ENCODE data around the gene SERBP1.

SERBP1 gene

DNA sequence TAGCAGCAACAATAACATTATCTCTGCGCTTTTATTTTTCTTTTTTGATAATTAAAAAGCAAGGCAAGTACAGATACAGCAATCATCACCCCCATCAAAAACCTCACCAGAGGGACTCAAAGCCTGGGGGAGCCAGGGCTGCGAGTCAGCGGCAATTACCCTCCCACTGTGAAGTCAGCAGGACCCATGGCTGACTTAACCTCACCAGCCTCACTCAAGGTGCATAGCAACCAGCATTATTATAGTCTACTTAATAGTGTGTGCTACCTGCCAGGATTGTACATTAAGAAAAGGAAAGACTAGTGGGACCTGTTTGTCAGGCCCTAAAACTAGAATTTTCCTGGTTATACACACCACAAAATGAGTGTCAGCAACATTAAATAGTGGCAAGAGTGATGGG is 28.9 kb upstream of the SERBP1 start:
- no peak for TF ChIP-seq FOXP2 (optimal IDR thresholded peaks at IDR 0.05; ENCODE audit: borderline replicate concordance, extremely low read depth, extremely low read length, insufficient read depth)
- TF ChIP-seq TAF1 (IDR thresholded peaks at IDR 0.05; ENCODE audit: borderline replicate concordance, insufficient read depth, low read length), result no peak
- TF ChIP-seq SIN3A (IDR thresholded peaks at IDR 0.05; ENCODE audit: borderline replicate concordance, insufficient read depth, low read length), result no peak
- TF ChIP-seq POLR2AphosphoS5 (IDR thresholded peaks at IDR 0.05; ENCODE audit: low read depth, low read length), result no peak
- TF ChIP-seq, protein P1, sequence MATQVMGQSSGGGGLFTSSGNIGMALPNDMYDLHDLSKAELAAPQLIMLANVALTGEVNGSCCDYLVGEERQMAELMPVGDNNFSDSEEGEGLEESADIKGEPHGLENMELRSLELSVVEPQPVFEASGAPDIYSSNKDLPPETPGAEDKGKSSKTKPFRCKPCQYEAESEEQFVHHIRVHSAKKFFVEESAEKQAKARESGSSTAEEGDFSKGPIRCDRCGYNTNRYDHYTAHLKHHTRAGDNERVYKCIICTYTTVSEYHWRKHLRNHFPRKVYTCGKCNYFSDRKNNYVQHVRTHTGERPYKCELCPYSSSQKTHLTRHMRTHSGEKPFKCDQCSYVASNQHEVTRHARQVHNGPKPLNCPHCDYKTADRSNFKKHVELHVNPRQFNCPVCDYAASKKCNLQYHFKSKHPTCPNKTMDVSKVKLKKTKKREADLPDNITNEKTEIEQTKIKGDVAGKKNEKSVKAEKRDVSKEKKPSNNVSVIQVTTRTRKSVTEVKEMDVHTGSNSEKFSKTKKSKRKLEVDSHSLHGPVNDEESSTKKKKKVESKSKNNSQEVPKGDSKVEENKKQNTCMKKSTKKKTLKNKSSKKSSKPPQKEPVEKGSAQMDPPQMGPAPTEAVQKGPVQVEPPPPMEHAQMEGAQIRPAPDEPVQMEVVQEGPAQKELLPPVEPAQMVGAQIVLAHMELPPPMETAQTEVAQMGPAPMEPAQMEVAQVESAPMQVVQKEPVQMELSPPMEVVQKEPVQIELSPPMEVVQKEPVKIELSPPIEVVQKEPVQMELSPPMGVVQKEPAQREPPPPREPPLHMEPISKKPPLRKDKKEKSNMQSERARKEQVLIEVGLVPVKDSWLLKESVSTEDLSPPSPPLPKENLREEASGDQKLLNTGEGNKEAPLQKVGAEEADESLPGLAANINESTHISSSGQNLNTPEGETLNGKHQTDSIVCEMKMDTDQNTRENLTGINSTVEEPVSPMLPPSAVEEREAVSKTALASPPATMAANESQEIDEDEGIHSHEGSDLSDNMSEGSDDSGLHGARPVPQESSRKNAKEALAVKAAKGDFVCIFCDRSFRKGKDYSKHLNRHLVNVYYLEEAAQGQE (IDR thresholded peaks at IDR 0.05; ENCODE audit: insufficient read depth in 1 of 2, low read depth in 2 of 2, low read length in 2 of 2), result no peak

DNA sequence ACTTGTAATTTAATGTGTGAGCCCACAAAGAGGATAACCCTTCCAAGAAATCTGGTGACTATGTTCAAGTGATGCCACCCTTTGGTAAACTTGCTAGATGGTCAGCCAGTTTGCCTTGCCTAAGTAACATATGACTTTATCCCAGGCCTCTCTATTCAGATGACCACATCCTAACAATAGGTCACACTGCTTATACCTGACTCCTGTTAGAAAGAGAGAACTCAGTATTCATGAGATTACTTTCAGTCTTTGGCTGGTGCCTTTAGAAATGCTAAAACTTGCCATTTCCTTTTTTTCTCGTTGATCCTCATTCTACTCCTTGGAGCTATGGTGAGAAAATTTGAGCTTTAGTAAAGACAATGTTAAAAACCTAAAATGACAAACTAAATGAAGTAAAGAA is 28.5 kb upstream of the SERBP1 start:
- TF ChIP-seq TAF1 (IDR thresholded peaks at IDR 0.05; ENCODE audit: borderline replicate concordance, insufficient read depth, low read length) (no peak), POLR2AphosphoS5 (IDR thresholded peaks at IDR 0.05; ENCODE audit: low read depth, low read length) (no peak), FOXP2 (optimal IDR thresholded peaks at IDR 0.05; ENCODE audit: borderline replicate concordance, extremely low read depth, extremely low read length, insufficient read depth) (no peak), SIN3A (IDR thresholded peaks at IDR 0.05; ENCODE audit: borderline replicate concordance, insufficient read depth, low read length) (no peak)
- TF ChIP-seq, protein P1 (IDR thresholded peaks at IDR 0.05; ENCODE audit: insufficient read depth in 1 of 2, low read depth in 2 of 2, low read length in 2 of 2), result no peak

DNA sequence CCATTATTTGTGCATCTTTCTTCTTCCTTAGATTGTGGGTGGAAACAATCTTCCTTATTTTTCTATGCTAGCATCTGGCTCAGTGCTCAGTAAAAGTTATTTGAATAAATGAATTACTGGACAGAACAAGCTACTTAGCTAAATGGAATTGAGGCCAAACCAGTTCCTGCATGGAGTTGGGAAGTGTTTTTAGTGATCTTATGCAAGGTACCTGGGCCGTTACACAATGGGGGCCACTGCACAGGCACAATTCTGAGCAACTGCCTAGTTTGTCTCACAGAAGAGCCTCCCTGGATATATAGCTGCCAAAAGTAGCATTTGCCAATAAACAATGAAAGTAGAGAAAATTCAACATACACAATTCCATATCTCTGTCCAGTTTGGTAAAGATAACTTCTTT is 27.0 kb upstream of the SERBP1 start:
- no peak for TF ChIP-seq FOXP2 (optimal IDR thresholded peaks at IDR 0.05; ENCODE audit: borderline replicate concordance, extremely low read depth, extremely low read length, insufficient read depth)
- TF ChIP-seq SIN3A (IDR thresholded peaks at IDR 0.05; ENCODE audit: borderline replicate concordance, insufficient read depth, low read length), result no peak
- no peak for TF ChIP-seq TAF1 (IDR thresholded peaks at IDR 0.05; ENCODE audit: borderline replicate concordance, insufficient read depth, low read length)
- TF ChIP-seq, protein P1 (IDR thresholded peaks at IDR 0.05; ENCODE audit: insufficient read depth in 1 of 2, low read depth in 2 of 2, low read length in 2 of 2), result no peak
- no peak for TF ChIP-seq POLR2AphosphoS5 (IDR thresholded peaks at IDR 0.05; ENCODE audit: low read depth, low read length)

DNA sequence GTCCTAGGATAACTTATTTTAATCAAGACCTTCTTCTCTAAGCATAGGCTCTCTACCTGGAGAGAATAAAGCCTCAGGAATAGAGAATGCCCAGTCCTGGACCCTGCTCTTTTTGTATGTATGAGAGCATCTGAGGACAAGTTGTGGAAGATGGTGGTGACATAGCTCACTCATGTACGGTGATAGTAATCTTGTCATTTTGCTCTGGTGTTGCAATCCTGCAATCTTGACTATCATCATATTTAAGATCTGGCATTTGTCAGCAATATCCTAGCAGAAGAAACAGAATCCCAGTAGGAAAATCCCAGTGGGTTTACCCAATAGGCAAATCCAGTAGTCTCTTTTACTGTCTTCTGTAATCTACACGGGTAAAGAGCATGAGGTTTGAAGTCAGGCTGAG is 21.6 kb upstream of the SERBP1 start:
- no peak for TF ChIP-seq POLR2AphosphoS5 (IDR thresholded peaks at IDR 0.05; ENCODE audit: low read depth, low read length)
- TF ChIP-seq TAF1 (IDR thresholded peaks at IDR 0.05; ENCODE audit: borderline replicate concordance, insufficient read depth, low read length), result no peak
- no peak for TF ChIP-seq FOXP2 (optimal IDR thresholded peaks at IDR 0.05; ENCODE audit: borderline replicate concordance, extremely low read depth, extremely low read length, insufficient read depth)
- TF ChIP-seq, protein P1 (IDR thresholded peaks at IDR 0.05; ENCODE audit: insufficient read depth in 1 of 2, low read depth in 2 of 2, low read length in 2 of 2), result no peak
- no peak for TF ChIP-seq SIN3A (IDR thresholded peaks at IDR 0.05; ENCODE audit: borderline replicate concordance, insufficient read depth, low read length)

DNA sequence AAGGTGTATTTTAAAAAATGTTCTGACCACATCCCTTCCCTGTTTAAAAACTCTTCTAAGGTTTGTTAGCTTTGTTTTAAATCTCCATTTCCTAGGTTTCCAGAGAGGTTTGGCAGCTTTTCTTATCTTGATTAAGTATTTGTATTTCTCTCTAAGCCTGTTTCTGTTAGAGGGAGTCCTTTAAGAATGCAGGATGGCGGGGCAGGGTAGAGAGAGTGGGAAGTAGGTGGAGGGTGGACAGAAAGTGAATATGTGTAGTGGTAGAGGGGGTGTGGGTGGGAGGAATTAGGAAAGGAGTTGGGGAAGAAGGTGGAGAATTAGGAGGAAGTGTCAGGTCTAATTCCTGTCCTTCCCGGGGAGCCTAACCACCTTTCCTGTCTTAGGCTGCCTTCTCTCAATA is 21.2 kb upstream of the SERBP1 start:
- TF ChIP-seq POLR2AphosphoS5 (IDR thresholded peaks at IDR 0.05; ENCODE audit: low read depth, low read length) (no peak), FOXP2 (optimal IDR thresholded peaks at IDR 0.05; ENCODE audit: borderline replicate concordance, extremely low read depth, extremely low read length, insufficient read depth) (no peak), TAF1 (IDR thresholded peaks at IDR 0.05; ENCODE audit: borderline replicate concordance, insufficient read depth, low read length) (no peak)
- TF ChIP-seq, protein P1 (IDR thresholded peaks at IDR 0.05; ENCODE audit: insufficient read depth in 1 of 2, low read depth in 2 of 2, low read length in 2 of 2), result no peak
